Skeletal muscle satellite cell (primary cell): ENCODE data around the gene DDX6. TPM values are rescaled to one million over a fixed set of nuclear protein-coding genes. Genes with fewer than 3 reads are reported as not detected.
"Not testable (repeated sequence)": the region's sequence is repeated elsewhere in the genome, so short reads cannot be mapped to it uniquely, and the experiment has no call there.

Source experiments
- H3K27me3 ChIP-seq: 2 replicates; pipeline ENCODE4 v1.7.0; 2013; ENCODE audit warnings: low read length; ENCODE audit not compliant: control insufficient read depth, insufficient read depth
- H3K36me3 ChIP-seq: 2 replicates; pipeline ENCODE4 v1.7.0; 2013; ENCODE audit warnings: mild to moderate bottlenecking, control low read depth, low read length; ENCODE audit not compliant: insufficient read depth
- H3K4me1 ChIP-seq: 2 replicates; pipeline ENCODE4 v1.7.0; 2013; ENCODE audit warnings: low read length; ENCODE audit not compliant: control insufficient read depth, insufficient read depth
- H3K4me2 ChIP-seq: 2 replicates; pipeline ENCODE4 v1.7.0; 2013; ENCODE audit warnings: mild to moderate bottlenecking, low read length
- H3K4me3 ChIP-seq: 2 replicates; pipeline ENCODE4 v1.7.0; 2013; ENCODE audit warnings: low read length
- H3K9ac ChIP-seq: 2 replicates; pipeline ENCODE4 v1.7.0; 2013; ENCODE audit warnings: mild to moderate bottlenecking, low read depth, low read length, moderate library complexity
- H3K9me3 ChIP-seq: replicated peaks from 2 replicates; pipeline ENCODE4 v1.7.0; 2013; ENCODE audit warnings: mild to moderate bottlenecking, control low read depth, low read length
- total RNA-seq: library from RNA; depleted of rRNA; stranded (reverse); fragments of >200 nt; gene quantifications from 2 replicates; pipeline ENCODE4 v1.2.3, GENCODE V29; 2012; rRNA removed

Gene DDX6, protein sequence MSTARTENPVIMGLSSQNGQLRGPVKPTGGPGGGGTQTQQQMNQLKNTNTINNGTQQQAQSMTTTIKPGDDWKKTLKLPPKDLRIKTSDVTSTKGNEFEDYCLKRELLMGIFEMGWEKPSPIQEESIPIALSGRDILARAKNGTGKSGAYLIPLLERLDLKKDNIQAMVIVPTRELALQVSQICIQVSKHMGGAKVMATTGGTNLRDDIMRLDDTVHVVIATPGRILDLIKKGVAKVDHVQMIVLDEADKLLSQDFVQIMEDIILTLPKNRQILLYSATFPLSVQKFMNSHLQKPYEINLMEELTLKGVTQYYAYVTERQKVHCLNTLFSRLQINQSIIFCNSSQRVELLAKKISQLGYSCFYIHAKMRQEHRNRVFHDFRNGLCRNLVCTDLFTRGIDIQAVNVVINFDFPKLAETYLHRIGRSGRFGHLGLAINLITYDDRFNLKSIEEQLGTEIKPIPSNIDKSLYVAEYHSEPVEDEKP
- 96.3 and 104 TPM in 2 replicates for total RNA-seq

GRCh38 chr11:118791111-118791960 lies at the start of gene DDX6:
TSS of gene DDX6 (minus strand) at chr11:118791164. CDS start at chr11:118786251, 4,913 bp downstream.
- Histone ChIP-seq H3K4me3 (peak within 1 kb of the TSS; percentile 85), H3K27me3 (peaks cover 2% of the 10 kb centered on the region), H3K9me3 (no peaks in the 10 kb centered on the region), H3K4me2 (peak within 1 kb of the TSS; percentile 91), H3K9ac (peak within 1 kb of the TSS; percentile 99), H3K4me1 (peaks cover 14% of the 10 kb centered on the region), H3K36me3 (no peaks in the 10 kb centered on the region)

DNA sequence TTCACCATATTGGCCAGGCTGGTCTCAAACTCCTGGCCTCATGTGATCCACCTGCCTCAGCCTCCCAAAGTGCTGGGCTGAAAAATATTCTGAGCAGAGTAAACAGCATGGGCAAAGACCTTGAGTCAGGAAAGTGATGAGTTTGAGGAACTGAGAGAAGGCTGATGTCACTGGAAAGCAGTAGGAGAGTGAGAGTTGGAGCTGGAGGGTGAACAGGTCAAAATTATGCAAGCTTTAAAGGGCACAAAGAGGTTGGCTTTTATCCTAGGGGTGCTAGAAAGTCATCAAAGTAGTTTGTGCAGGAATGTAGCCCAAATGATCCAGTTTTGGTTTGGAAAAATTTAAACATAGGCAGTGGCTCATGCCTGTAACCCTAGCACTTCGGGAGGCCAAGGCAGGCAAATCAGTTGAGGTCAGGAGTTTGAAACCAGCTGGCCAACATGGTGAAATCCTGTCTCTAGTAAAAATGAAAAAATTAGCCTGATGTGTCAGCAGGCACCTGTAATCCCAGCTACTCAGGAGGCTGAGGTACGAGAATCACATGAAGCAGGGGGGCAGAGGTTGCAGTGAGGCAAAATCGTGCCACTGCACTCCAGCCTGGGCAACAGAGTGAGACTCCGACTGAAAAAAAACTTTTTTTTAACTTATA lies 48.1 kb upstream of the DDX6 start:
- H3K36me3 ChIP-seq: no peaks in the 10 kb centered on the region
- no peak overlapping the region for H3K4me2 ChIP-seq
- H3K27me3 ChIP-seq: peaks cover 9% of the 10 kb centered on the region
- H3K9ac ChIP-seq: no peak overlapping the region
- H3K4me3 ChIP-seq: no peak overlapping the region
- no peaks in the 10 kb centered on the region for H3K4me1 ChIP-seq
- no peaks in the 10 kb centered on the region for H3K9me3 ChIP-seq

DNA sequence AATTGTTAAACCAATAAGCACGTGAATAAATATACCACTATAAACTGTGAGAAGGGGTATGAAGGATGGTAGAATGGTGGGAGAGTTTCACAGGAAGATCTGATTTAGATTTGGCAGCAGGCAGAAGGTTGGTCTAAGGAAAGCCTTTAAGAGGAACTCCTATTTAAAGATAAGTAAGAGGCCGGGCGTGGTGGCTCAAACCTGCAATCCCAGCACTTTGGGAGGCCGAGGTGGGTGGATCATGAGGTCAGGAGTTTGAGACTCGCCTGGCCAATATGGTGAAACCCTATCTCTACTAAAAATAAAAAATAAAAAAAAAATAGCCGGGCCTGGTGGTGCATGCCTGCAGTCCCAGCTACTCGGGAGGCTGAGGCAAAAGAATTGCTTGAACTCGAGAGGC lies 46.9 kb upstream of the DDX6 start:
- Histone ChIP-seq H3K27me3 (peaks cover 13% of the 10 kb centered on the region), H3K4me3 (no peak overlapping the region), H3K4me1 (no peaks in the 10 kb centered on the region), H3K4me2 (no peak overlapping the region), H3K9ac (no peak overlapping the region), H3K9me3 (no peaks in the 10 kb centered on the region), H3K36me3 (no peaks in the 10 kb centered on the region)

DNA sequence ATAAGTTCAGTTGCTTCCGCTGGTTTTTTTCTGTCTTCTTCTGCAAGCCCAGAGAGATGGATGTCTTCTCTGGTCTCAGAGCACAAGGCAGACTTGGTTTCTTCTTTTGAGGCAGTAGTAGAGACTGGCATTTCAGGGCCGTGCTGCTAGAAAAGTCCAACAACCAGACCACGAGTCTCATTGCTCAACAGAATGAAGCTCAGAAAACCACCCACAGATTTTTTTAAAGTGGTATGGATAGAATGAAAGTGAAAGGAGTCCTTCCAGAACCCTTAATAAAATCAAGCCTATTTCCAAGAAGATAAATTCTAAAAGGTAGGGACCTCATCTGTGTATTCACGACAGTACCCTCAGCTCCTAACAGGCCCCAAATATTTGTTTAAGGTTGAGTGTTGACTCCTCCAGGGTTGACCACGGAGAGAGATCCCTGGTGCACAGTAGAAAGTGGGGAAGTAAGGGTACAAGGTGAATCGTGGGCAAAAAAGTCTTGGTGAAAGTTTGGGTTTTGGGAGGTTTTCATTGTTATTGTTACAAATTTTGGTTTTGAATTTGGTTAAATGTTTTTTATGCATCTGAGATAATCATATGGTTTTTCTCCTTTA lies 43.6 kb upstream of the DDX6 start:
- H3K27me3 ChIP-seq: peaks cover 16% of the 10 kb centered on the region

GRCh38 chr11:118827118-118827517 lies 36.2 kb upstream of the DDX6 start:
- no peak overlapping the region for H3K9ac ChIP-seq
- H3K4me2 ChIP-seq: no peak overlapping the region
- H3K36me3 ChIP-seq: no peaks in the 10 kb centered on the region
- no peaks in the 10 kb centered on the region for H3K9me3 ChIP-seq
- H3K4me1 ChIP-seq: no peaks in the 10 kb centered on the region
- peaks cover 2% of the 10 kb centered on the region for H3K27me3 ChIP-seq
- H3K4me3 ChIP-seq: no peak overlapping the region

More for the DNA sequence above, 43.6 kb upstream of the DDX6 start:
- Histone ChIP-seq H3K9ac (no peak overlapping the region), H3K9me3 (no peaks in the 10 kb centered on the region), H3K4me1 (no peaks in the 10 kb centered on the region), H3K4me3 (no peak overlapping the region), H3K36me3 (no peaks in the 10 kb centered on the region), H3K4me2 (no peak overlapping the region)

DNA sequence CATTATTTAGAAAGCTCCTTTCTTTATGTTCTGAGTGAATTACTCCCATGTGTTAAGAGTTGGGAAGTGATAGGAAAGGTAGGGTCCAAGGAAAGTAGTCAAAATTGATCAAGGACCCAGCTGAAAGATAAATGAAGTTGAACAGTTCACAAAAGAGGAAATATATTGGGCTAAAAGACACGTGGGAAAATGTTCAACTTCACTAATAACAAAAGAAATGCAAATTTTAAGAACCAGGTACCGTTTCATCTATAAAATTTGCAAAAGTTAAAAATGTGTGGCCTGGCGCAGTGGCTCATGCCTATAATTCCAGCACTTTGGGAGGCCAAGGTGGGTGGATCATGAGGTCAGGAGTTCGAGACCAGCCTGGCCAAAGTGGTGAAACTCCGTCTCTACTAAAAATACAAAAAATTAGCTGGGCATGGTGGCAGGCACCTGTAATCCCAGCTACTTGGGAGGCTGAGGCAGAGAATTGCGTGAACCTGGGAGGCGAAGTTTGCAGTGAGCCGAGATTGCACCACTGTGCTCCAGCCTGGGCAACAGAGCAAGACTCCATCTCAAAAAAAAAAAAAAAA lies 32.1 kb upstream of the DDX6 start:
- peaks cover 11% of the 10 kb centered on the region for H3K4me1 ChIP-seq
- not testable (repeated sequence) for H3K4me3 ChIP-seq, H3K9ac ChIP-seq, H3K36me3 ChIP-seq, H3K27me3 ChIP-seq, H3K9me3 ChIP-seq, H3K4me2 ChIP-seq

- Histone ChIP-seq H3K36me3 (no peaks in the 10 kb centered on the region), H3K9ac (no peak overlapping the region), H3K4me2 (peak overlapping the region; percentile 46), H3K4me3 (no peak overlapping the region), H3K27me3 (peaks cover 2% of the 10 kb centered on the region), H3K4me1 (peaks cover 11% of the 10 kb centered on the region), H3K9me3 (no peaks in the 10 kb centered on the region)
Measured at GRCh38 chr11:118820412-118821357, 29.7 kb upstream of the DDX6 start.

DNA sequence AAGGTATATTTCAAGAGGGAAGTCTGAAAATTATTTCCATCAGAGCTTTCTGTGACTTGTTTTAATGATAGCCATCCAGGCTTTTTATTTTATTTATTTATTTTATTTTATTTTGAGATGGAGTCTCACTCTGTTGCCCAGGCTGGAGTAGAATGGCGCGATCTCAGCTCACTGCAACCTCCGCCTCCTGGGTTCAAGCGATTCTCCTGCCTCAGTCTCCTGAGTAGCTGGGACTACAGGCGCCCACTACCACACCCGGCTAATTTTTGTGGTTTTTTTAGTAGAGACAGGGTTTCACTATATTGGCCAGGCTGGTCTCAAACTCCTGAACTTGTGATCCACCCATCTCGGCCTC lies 29.0 kb upstream of the DDX6 start:
- not testable (repeated sequence) for H3K4me3 ChIP-seq, H3K9ac ChIP-seq, H3K9me3 ChIP-seq, H3K36me3 ChIP-seq, H3K27me3 ChIP-seq, H3K4me2 ChIP-seq
- peaks cover 11% of the 10 kb centered on the region for H3K4me1 ChIP-seq

DNA sequence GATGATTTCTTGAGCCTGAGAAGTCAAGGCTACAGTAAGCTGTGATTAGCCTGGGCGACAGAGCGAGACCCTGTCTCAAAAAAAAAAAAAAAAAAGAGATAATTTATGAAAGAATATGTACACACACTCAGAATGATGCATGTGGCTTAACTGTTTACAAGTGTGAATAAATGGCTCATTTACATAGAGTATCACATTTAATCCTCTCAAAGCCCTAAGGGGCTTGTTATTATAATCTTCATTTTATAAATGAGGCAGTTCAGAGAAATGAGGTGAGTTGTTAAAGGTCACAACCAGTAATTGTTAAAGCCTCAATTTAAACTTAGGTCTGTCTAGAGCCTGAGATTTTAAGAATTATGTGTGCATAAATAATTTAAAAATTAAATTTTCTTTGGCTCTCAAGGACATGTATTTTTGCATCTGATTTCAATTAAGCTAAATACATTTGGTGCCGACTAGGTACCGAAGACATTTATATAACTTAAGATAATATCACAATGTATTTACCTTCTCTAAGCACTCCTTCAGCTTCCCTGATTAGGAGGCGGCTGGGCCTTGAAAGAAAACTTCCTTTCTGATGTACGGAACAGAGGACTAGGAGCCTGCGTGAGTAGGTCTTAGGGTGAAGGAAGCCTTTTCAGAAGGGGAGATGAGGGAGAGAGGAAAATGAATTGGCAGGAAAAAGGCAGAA lies 28.5 kb upstream of the DDX6 start:
- H3K36me3 ChIP-seq: no peaks in the 10 kb centered on the region
- no peak overlapping the region for H3K4me3 ChIP-seq
- no peaks in the 10 kb centered on the region for H3K9me3 ChIP-seq
- H3K9ac ChIP-seq: no peak overlapping the region
- H3K4me2 ChIP-seq: no peak overlapping the region
- peaks cover 2% of the 10 kb centered on the region for H3K27me3 ChIP-seq
- peaks cover 11% of the 10 kb centered on the region for H3K4me1 ChIP-seq

- H3K27me3 ChIP-seq: peaks cover 12% of the 10 kb centered on the region
- no peak overlapping the region for H3K4me2 ChIP-seq
- H3K9ac ChIP-seq: no peak overlapping the region
- peaks cover 11% of the 10 kb centered on the region for H3K4me1 ChIP-seq
- no peaks in the 10 kb centered on the region for H3K9me3 ChIP-seq
- H3K36me3 ChIP-seq: no peaks in the 10 kb centered on the region
- H3K4me3 ChIP-seq: no peak overlapping the region
Measured at GRCh38 chr11:118818130-118818529, 27.2 kb upstream of the DDX6 start.
